Measurements from ENCODE around the gene CEACAM19. TPM values are rescaled to one million over a fixed set of nuclear protein-coding genes. Genes with fewer than 3 reads are reported as not detected.

Gene CEACAM19
- total and polyA plus RNA-seq, 2 of the 8 experiments (the other 6 are each of a cell fraction or from before 2014, with no cell fraction given) = 3.1 to 3.4 TPM

GRCh38 chr19:44698492-44699201, 27.4 kb downstream of the CEACAM19 start, which contains the start of gene CEACAM16 (continued):
- TF ChIP-seq, protein P1, sequence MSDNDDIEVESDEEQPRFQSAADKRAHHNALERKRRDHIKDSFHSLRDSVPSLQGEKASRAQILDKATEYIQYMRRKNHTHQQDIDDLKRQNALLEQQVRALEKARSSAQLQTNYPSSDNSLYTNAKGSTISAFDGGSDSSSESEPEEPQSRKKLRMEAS (IDR thresholded peaks at IDR 0.05) = no peak
- no peak for TF ChIP-seq MAFK (IDR thresholded peaks at IDR 0.05; ENCODE audit: low read depth, low read length)
- TF ChIP-seq SRF (IDR thresholded peaks at IDR 0.05; ENCODE audit: low read depth, low read length) = no peak
- no peak for TF ChIP-seq SP2 (IDR thresholded peaks at IDR 0.05; ENCODE audit: low read length)
- TF ChIP-seq CREB1 (IDR thresholded peaks at IDR 0.05) = no peak
